Subcutaneous adipose tissue (tissue), 4 donors: Measurements from ENCODE around the gene TNIK. TPM values are rescaled to one million over a fixed set of nuclear protein-coding genes. Genes with fewer than 3 reads are reported as not detected.

Source experiments
- CTCF ChIP-seq: fragments of 450-650 bp; IDR thresholded peaks from one replicate; pipeline ENCODE4 v1.5.1; 2016; ENCODE audit warnings: low read depth, mild to moderate bottlenecking, control low read depth, antibody characterized with exemption, moderate library complexity
- total RNA-seq, 4 donors: library from RNA; depleted of rRNA; stranded (reverse); fragments of >200 nt; gene quantifications; one replicate each; pipeline ENCODE4 v1.1.0, GENCODE V29; 2016

The TNIK gene
- total RNA-seq, 4 donors from 2014 or later: 1.5 to 11.7 (median 1.9) TPM

GRCh38 chr3:171470714-171471227 is 10.6 kb upstream of the TNIK start:
- TF ChIP-seq CTCF: no peak

- TF ChIP-seq CTCF: no peak
These were observed 9.2 kb upstream of the TNIK start for GRCh38 chr3:171469376-171469775.

- no peak for TF ChIP-seq CTCF
These were observed 8.2 kb upstream of the TNIK start for GRCh38 chr3:171468296-171468906.

- no peak for TF ChIP-seq CTCF
These were observed 5.6 kb upstream of the TNIK start for GRCh38 chr3:171465763-171466162.

GRCh38 chr3:171464462-171464861 is 4.3 kb upstream of the TNIK start:
- no peak for TF ChIP-seq CTCF

GRCh38 chr3:171462224-171462623 is 2.0 kb upstream of the TNIK start:
- TF ChIP-seq CTCF: no peak

GRCh38 chr3:171461525-171461917 is 1.3 kb upstream of the TNIK start:
- no peak for TF ChIP-seq CTCF
